ENCODE measurements around the gene AGBL4. TPM values are rescaled to one million over a fixed set of nuclear protein-coding genes. Genes with fewer than 3 reads are reported as not detected.

AGBL4 gene
- total RNA-seq, 1 donor from 2014 or later, result not detected

DNA sequence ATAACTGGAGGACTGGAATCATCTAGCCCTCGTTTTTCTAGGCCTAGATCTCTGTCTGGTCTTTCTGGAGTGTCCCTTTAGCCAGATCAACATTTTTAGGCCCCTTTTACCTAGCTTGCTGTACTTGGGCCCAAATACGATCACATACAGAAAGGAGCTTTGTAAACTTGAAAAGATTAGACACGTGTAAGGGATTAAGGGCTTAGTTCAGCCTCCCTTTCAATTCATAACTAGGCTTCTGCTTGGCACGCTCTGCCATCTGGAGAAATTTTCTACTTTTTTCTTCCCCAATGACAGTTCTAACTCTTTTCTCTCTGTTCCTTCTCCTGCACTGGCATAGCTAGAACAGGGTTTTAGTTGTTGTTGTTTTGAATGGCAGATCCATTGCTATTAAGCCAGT, 1093.7 kb downstream of the AGBL4 start:
- no peak overlapping the region for H3K27ac Mint-ChIP-seq
- H3K36me3 Mint-ChIP-seq (ENCODE audit: low read depth), result no peaks in the 10 kb centered on the region
- no peak for DNase-seq (ENCODE audit: low spot score)
- intact Hi-C loops (cut with micrococcal nuclease), result no loop called here
- H3K9me3 Mint-ChIP-seq, result no peaks in the 10 kb centered on the region
- no peaks in the 10 kb centered on the region for H3K4me1 Mint-ChIP-seq (ENCODE audit: low read depth)
- no peaks in the 10 kb centered on the region for H3K27me3 Mint-ChIP-seq (ENCODE audit: low read depth)
- no peak overlapping the region for H3K4me3 Mint-ChIP-seq (ENCODE audit: low read depth)

DNA sequence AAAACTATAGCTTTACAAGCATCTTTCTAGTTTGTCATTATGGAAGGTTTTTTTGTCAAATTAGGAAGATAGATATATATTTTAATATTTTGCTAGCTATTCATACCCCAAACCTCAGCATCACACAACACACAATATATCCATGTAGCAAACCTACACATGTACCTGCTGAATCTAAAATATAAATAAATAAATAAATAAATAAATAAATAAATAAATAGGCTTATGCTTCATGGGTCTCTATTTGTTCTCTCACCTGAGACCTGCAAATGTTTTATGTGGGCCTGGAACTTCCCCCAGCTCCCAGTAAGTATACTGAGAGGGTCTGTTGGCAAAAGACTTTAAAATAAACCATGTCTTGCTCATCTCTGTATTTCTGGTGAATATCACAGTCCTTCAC, 1099.7 kb downstream of the AGBL4 start:
- no peak overlapping the region for H3K4me3 Mint-ChIP-seq (ENCODE audit: low read depth)
- intact Hi-C loops (cut with micrococcal nuclease), result no loop called here

DNA sequence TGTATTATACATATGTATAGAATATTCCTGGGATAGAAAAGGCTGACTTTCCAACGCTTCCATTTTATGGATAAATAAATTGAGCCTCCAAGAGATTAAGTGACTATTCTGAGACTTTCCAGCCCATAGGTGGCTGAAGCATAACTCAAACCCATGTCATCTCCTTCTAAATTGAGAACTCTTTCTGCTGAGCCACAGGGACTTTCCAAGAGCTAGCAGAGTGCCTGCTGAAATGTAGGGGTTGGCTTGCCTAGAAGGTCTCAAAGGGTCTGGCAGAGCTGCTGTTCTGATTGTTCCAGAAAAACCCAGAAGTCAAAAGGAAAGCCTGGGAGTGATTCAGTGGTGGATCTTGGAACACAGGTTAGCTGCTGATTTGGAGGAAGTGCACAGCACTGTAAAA, 1100.6 kb downstream of the AGBL4 start:
- Mint-ChIP-seq H3K9me3 (no peaks in the 10 kb centered on the region), H3K36me3 (ENCODE audit: low read depth) (no peaks in the 10 kb centered on the region), H3K4me3 (ENCODE audit: low read depth) (no peak overlapping the region), H3K27ac (no peak overlapping the region), H3K4me1 (ENCODE audit: low read depth) (no peaks in the 10 kb centered on the region), H3K27me3 (ENCODE audit: low read depth) (no peaks in the 10 kb centered on the region)
- DNase-seq (ENCODE audit: low spot score), result no peak
- intact Hi-C loops (cut with micrococcal nuclease), result no loop called here

More for the DNA sequence above, 1099.7 kb downstream of the AGBL4 start:
- no peaks in the 10 kb centered on the region for H3K36me3 Mint-ChIP-seq (ENCODE audit: low read depth)
- H3K4me1 Mint-ChIP-seq (ENCODE audit: low read depth), result no peaks in the 10 kb centered on the region
- H3K27ac Mint-ChIP-seq, result no peak overlapping the region
- H3K9me3 Mint-ChIP-seq, result no peaks in the 10 kb centered on the region
- H3K27me3 Mint-ChIP-seq (ENCODE audit: low read depth), result no peaks in the 10 kb centered on the region
- DNase-seq (ENCODE audit: low spot score), result no peak

DNA sequence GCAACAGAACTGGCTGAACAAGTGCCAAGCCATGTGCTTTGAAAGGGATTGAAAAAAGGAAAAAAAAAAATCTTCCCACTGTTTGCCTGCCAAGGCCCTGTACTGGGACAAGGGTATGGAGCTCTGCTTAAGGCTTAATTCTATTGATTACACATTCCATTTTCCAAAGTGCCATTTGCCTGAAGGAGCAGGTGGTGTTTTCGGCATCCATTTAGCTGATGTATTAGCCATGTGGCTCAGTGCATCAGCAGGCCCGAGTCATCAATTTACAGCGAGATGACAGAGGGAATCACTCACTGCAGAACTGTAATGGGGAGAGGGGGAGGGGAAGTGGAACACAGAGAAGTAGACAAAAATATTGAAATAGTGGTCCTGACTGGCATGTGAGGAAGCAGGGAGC, 1102.9 kb downstream of the AGBL4 start:
- no peaks in the 10 kb centered on the region for H3K4me1 Mint-ChIP-seq (ENCODE audit: low read depth)
- H3K36me3 Mint-ChIP-seq (ENCODE audit: low read depth), result no peaks in the 10 kb centered on the region
- no peaks in the 10 kb centered on the region for H3K9me3 Mint-ChIP-seq
- H3K27me3 Mint-ChIP-seq (ENCODE audit: low read depth), result no peaks in the 10 kb centered on the region
- DNase-seq (ENCODE audit: low spot score), result no peak
- H3K27ac Mint-ChIP-seq, result no peak overlapping the region
- intact Hi-C loops (cut with micrococcal nuclease), result no loop called here
- H3K4me3 Mint-ChIP-seq (ENCODE audit: low read depth), result no peak overlapping the region

DNA sequence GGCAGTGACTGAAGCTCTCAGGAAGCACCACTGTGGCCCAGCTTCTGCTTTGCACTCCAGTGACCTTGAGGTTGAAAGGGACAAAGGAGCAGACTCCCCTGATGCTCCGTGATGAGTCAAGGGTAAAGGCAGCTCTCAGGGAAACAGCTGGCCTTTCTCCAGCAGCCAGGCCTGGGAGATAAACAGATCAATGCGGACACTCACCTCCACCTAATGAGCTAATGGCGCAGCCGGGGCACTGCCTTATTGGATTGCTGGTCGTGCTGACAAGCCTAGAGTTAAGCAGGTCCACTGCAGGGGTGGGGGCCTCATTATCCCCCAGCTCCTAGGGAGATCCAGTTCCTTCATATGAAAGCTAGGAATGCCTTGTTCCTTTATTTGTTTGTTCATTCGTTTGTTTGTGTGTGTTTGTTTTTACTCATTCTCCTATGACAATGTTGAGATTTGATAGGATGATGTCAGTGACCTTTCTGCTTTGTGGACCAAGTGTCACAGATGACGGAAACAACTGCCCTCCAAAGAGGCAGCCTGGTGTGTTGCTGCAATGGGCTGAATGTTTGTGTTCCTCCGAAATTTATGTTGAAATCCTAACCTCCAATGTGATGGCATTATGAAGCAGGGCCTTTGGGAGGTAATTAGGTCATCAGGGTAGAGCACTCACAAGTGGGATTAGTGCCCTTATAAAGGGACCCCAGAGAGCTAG, 1105.7 kb downstream of the AGBL4 start:
- no peaks in the 10 kb centered on the region for H3K36me3 Mint-ChIP-seq (ENCODE audit: low read depth)
- no peaks in the 10 kb centered on the region for H3K27me3 Mint-ChIP-seq (ENCODE audit: low read depth)
- no peaks in the 10 kb centered on the region for H3K4me1 Mint-ChIP-seq (ENCODE audit: low read depth)
- intact Hi-C loops (cut with micrococcal nuclease), result no loop called here
- H3K4me3 Mint-ChIP-seq (ENCODE audit: low read depth), result no peak overlapping the region
- no peak overlapping the region for H3K27ac Mint-ChIP-seq
- DNase-seq (ENCODE audit: low spot score), result no peak
- no peaks in the 10 kb centered on the region for H3K9me3 Mint-ChIP-seq

DNA sequence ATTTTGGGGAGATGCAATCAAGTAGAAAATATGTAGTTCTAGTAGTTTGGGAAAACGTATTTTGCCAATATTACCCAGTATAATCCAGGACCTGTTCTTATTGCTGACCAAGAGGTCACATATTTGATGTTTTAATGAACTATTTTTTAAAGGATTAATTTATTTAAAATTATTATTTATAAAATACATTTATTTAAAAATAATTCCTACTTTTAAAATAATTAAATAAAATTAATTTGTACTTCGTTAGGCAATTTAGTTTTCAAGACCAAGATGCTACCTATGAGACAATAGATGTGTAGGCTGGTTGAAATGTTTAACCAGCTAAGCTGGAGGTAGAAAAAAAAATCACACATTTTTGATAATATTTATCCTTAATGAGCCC, 1106.7 kb downstream of the AGBL4 start:
- intact Hi-C loops (cut with micrococcal nuclease), result no loop called here
- no peaks in the 10 kb centered on the region for H3K9me3 Mint-ChIP-seq
- no peaks in the 10 kb centered on the region for H3K36me3 Mint-ChIP-seq (ENCODE audit: low read depth)
- no peaks in the 10 kb centered on the region for H3K27me3 Mint-ChIP-seq (ENCODE audit: low read depth)
- H3K27ac Mint-ChIP-seq, result no peak overlapping the region
- no peaks in the 10 kb centered on the region for H3K4me1 Mint-ChIP-seq (ENCODE audit: low read depth)
- H3K4me3 Mint-ChIP-seq (ENCODE audit: low read depth), result no peak overlapping the region
- DNase-seq (ENCODE audit: low spot score), result no peak

DNA sequence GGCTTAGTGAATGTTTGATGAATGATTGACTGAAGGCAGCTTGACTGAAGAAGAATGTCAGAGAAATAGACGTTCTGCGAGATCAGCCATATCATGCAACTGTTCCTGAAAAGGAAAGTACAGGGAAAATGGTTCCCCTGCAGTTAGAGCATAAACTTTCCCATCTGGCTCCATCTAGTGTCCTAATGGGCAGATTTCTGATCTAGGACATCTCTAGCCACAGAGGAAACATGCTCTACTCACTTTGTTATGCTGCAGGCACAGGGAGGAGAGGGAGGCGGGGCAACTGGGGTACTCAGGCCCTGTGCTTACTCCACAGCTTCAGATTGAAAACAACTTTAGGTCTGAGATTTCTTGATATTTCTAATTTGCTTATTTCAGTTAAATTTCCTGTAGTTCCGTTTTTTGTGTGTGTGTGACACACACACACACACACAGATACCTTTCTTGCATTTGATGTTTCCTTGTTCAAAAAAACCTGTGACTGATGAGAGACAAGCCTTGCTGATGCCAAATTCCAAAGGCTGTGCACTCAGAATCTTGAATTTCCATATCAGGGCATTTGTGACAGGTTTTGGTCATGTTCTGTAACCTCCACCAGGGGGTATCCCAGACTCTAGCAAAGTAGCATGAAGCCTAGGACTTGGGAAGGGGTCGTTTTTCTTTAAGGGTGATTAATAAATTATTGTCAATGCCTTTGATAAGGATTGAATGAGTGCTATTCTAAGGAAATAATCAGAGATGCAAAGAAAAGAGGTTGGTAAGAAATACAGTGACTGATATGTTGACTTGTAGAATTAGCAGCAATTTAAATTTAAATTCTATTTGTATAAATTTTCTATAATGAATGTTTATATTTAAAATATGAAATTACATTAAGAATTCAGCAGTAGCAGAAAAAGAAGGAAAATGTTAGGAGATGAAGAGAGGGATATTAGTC, 1107.4 kb downstream of the AGBL4 start:
- no peak for DNase-seq (ENCODE audit: low spot score)
- H3K4me3 Mint-ChIP-seq (ENCODE audit: low read depth), result no peak overlapping the region
- no peaks in the 10 kb centered on the region for H3K9me3 Mint-ChIP-seq
- no peaks in the 10 kb centered on the region for H3K4me1 Mint-ChIP-seq (ENCODE audit: low read depth)
- intact Hi-C loops (cut with micrococcal nuclease), result no loop called here
- H3K27me3 Mint-ChIP-seq (ENCODE audit: low read depth), result no peaks in the 10 kb centered on the region
- H3K27ac Mint-ChIP-seq, result no peak overlapping the region
- H3K36me3 Mint-ChIP-seq (ENCODE audit: low read depth), result no peaks in the 10 kb centered on the region

DNA sequence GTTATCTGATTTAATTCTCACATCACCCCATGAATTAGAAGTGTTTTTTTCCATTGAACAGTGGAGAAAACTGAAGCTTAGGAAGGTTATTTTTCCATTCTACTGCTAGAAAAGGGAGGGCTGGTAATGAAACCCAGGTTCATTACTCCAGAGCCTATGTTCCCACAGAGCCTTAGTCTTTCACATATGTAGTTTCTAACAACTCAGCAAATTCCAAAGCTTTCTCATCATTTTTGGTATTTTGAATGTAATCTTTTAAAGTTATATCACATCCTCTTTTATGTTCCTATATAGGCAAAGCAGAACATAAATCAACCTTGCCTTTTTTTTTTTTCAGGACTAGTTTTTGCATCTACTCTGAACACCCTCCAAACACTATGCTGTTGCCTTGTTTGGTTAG, 1115.1 kb downstream of the AGBL4 start:
- Mint-ChIP-seq H3K9me3 (no peaks in the 10 kb centered on the region), H3K27ac (no peak overlapping the region), H3K36me3 (ENCODE audit: low read depth) (no peaks in the 10 kb centered on the region), H3K4me3 (ENCODE audit: low read depth) (no peak overlapping the region), H3K4me1 (ENCODE audit: low read depth) (no peaks in the 10 kb centered on the region), H3K27me3 (ENCODE audit: low read depth) (peaks cover 5% of the 10 kb centered on the region)
- no peak for DNase-seq (ENCODE audit: low spot score)
- intact Hi-C loops (cut with micrococcal nuclease), result no loop called here

DNA sequence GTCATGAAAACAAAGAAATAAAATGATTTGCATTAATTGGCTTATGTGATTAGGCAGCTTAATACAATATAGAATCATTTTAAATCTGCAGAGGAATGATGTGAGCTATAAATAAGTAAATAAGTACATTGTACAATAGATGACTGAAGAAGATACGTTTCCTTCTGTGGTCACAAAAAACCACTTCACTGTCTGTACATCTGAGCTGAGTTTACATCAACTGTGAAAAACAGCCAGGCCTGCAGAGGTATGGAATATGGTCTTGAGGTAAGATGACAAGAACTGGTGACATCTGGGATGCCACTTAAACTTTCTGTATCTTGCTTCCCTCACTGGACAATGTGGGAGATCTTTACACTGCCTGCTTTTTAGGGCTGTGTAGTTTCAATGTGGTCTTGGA, 1117.0 kb downstream of the AGBL4 start:
- intact Hi-C loops (cut with micrococcal nuclease), result no loop called here
- no peaks in the 10 kb centered on the region for H3K36me3 Mint-ChIP-seq (ENCODE audit: low read depth)
- no peak overlapping the region for H3K4me3 Mint-ChIP-seq (ENCODE audit: low read depth)
- no peaks in the 10 kb centered on the region for H3K9me3 Mint-ChIP-seq
- H3K27ac Mint-ChIP-seq, result no peak overlapping the region
- H3K4me1 Mint-ChIP-seq (ENCODE audit: low read depth), result no peaks in the 10 kb centered on the region
- no peak for DNase-seq (ENCODE audit: low spot score)
- H3K27me3 Mint-ChIP-seq (ENCODE audit: low read depth), result peaks cover 5% of the 10 kb centered on the region

DNA sequence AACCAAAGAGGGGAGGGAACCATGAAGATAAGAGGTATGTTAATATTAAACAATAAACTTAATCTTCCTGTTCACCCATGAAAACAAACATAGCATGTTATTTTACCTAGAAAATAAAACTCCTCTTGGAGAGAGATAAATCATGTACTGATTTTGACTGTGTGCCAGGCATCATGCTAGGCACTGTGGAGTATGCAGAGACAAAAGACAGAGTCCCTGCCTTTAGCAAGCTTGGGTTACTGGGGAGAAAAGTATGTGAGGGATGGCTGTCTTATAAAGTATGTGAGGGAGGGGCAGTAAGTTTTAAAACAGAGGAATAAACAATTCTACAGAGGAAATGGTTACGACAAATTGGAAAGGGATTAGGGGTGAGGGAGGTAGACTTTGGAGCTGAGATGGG, 1117.6 kb downstream of the AGBL4 start:
- Mint-ChIP-seq H3K9me3 (no peaks in the 10 kb centered on the region), H3K4me3 (ENCODE audit: low read depth) (no peak overlapping the region)
- intact Hi-C loops (cut with micrococcal nuclease), result no loop called here

DNA sequence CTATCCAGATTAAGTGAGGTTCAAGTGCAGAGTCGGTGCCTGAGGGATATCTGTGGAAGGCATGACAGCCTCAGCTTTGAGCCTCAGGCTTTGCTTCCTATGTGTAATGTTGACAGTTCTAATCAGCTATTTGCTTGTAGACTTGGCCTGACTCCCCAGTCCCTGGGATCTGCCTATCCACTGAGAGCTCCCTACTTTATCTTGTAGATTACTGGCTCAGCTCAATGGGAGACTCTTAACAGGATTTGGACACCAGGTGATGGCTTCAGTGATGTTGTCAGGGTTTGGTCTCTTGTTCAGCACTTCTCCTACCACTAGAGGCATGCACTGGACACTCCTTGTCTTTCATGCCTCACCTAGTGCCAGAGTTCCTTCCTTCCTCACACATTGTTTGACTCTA, 1120.5 kb downstream of the AGBL4 start:
- intact Hi-C loops (cut with micrococcal nuclease), result no loop called here
- H3K9me3 Mint-ChIP-seq, result no peaks in the 10 kb centered on the region
- H3K4me1 Mint-ChIP-seq (ENCODE audit: low read depth), result no peaks in the 10 kb centered on the region
- no peak overlapping the region for H3K27ac Mint-ChIP-seq
- no peak overlapping the region for H3K4me3 Mint-ChIP-seq (ENCODE audit: low read depth)
- no peak for DNase-seq (ENCODE audit: low spot score)
- H3K36me3 Mint-ChIP-seq (ENCODE audit: low read depth), result no peaks in the 10 kb centered on the region
- peaks cover 5% of the 10 kb centered on the region for H3K27me3 Mint-ChIP-seq (ENCODE audit: low read depth)

More for the DNA sequence above, 1117.6 kb downstream of the AGBL4 start:
- Mint-ChIP-seq H3K4me1 (ENCODE audit: low read depth) (no peaks in the 10 kb centered on the region), H3K36me3 (ENCODE audit: low read depth) (no peaks in the 10 kb centered on the region), H3K27me3 (ENCODE audit: low read depth) (peaks cover 5% of the 10 kb centered on the region), H3K27ac (no peak overlapping the region)
- no peak for DNase-seq (ENCODE audit: low spot score)

DNA sequence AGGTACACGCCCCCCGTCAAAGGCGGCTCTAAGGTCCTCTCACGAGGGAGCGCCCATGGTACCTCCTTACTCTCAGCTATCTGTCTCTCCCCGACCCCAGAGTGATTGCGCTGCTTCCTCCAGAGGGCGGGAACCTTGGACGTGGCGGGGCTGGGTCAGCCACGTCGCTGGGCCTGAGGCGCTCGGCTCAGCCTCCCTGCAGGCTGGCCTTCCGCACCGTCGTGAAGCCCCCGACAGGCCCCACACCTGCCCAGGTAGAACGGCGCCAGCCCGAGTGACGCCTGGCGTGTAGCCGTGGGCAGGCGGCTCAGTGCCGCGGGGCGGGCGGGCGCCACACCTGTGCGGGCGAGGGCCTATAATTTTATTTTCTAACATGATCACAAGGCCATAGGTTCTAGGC, 1124.9 kb downstream of the AGBL4 start:
- no peaks in the 10 kb centered on the region for H3K36me3 Mint-ChIP-seq (ENCODE audit: low read depth)
- no peaks in the 10 kb centered on the region for H3K9me3 Mint-ChIP-seq
- no peak overlapping the region for H3K4me3 Mint-ChIP-seq (ENCODE audit: low read depth)
- H3K4me1 Mint-ChIP-seq (ENCODE audit: low read depth), result no peaks in the 10 kb centered on the region
- intact Hi-C loops (cut with micrococcal nuclease), result no loop called here
- H3K27ac Mint-ChIP-seq, result no peak overlapping the region
- DNase-seq (ENCODE audit: low spot score), result no peak
- no peaks in the 10 kb centered on the region for H3K27me3 Mint-ChIP-seq (ENCODE audit: low read depth)

DNA sequence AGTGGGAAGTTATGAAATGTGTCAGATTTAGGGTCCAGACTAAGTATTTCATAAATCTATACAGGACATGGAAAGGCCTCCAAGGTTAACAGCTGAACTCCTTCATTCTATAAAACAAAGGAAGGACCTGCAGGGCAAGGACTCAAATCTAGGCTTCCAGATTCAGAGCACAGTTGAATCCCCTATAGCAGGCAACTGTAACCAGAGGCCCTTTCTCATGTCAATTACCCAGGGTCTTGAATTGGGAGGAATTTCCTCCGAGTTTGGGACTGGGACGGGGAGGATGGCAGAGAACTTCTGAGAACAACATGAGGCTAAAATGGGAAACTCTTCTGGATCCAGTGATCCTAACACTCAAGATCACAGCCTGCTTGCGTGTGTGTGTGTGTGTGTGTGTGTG, 1134.1 kb downstream of the AGBL4 start:
- intact Hi-C loops (cut with micrococcal nuclease), result no loop called here
- Mint-ChIP-seq H3K9me3 (no peaks in the 10 kb centered on the region), H3K27ac (no peak overlapping the region), H3K4me3 (ENCODE audit: low read depth) (no peak overlapping the region), H3K36me3 (ENCODE audit: low read depth) (no peaks in the 10 kb centered on the region), H3K27me3 (ENCODE audit: low read depth) (no peaks in the 10 kb centered on the region), H3K4me1 (ENCODE audit: low read depth) (no peaks in the 10 kb centered on the region)
- no peak for DNase-seq (ENCODE audit: low spot score)
